ENCODE results near the gene MCM8. TPM values are rescaled to one million over a fixed set of nuclear protein-coding genes. Genes with fewer than 3 reads are reported as not detected.

Gene MCM8
- total and polyA plus RNA-seq, 2 donors (not counting 1 experiment from before 2014, with no cell fraction given): 4.4 to 13.8 TPM

GRCh38 chr20:6007529-6008103 is 57.2 kb downstream of the MCM8 start:
- Histone ChIP-seq H3K36me3 (replicated peaks in 1 of 2; ENCODE audit: control extremely low read depth in 1 of 2, control insufficient read depth in 1 of 2, extremely low read depth in 1 of 2, insufficient read depth in 2 of 2, low read length in 1 of 2) (peaks cover 1 to 25% of the 10 kb centered on the region in 2 experiments), H3K9ac (ENCODE audit: low read length) (peak overlapping the region; percentile 84), H3K79me2 (ENCODE audit: control insufficient read depth, insufficient read depth, low read length) (peaks cover 26% of the 10 kb centered on the region), H3K4me3 (ENCODE audit: control extremely low read depth in 1 of 5, extremely low read depth in 1 of 5, insufficient read depth in 1 of 5, low read depth in 2 of 5, low read length in 4 of 5) (peak overlapping the region in 1 of 5 experiments; percentile 15), H3K4me1 (ENCODE audit: control insufficient read depth in 2 of 2, insufficient read depth in 2 of 2, low read length in 2 of 2) (peaks cover 15 to 17% of the 10 kb centered on the region in 2 donors), H3K4me2 (replicated peaks; ENCODE audit: low read depth, low read length, poor library complexity, severe bottlenecking) (peak overlapping the region; percentile 89), H3K9me3 (ENCODE audit: control extremely low read depth in 1 of 3, control insufficient read depth in 2 of 3, insufficient read depth in 1 of 3, low read length in 2 of 3) (no peaks in the 10 kb centered on the region), H3K27me3 (replicated peaks in 1 of 4; ENCODE audit: control extremely low read depth in 1 of 4, control insufficient read depth in 3 of 4, insufficient read depth in 4 of 4, low read length in 3 of 4) (no peaks in the 10 kb centered on the region), H4K20me1 (ENCODE audit: control insufficient read depth, insufficient read depth, low read length, poor library complexity, severe bottlenecking) (peaks cover 24% of the 10 kb centered on the region), H3K27ac (ENCODE audit: low read length in 2 of 2) (no peak overlapping the region), H2AFZ (ENCODE audit: insufficient read depth, low read depth, low read length, poor library complexity, severe bottlenecking) (no peak overlapping the region)
- Mint-ChIP-seq H3K4me3 (peak overlapping the region; percentile 92), H3K4me1 (peaks cover 30% of the 10 kb centered on the region), H3K27ac (no peak overlapping the region), H3K27me3 (no peaks in the 10 kb centered on the region), H3K9me3 (ENCODE audit: insufficient read depth) (no peaks in the 10 kb centered on the region)
- no peak for TF ChIP-seq EZH2 (IDR thresholded peaks at IDR 0.05; ENCODE audit: borderline replicate concordance, insufficient read depth, low read depth, low read length, poor library complexity, severe bottlenecking)
- TF ChIP-seq CTCF (IDR thresholded peaks at IDR 0.05): no peak
- WGBS (ENCODE audit: insufficient coverage): no CpG with 5 or more reads among the region's 3 CpGs
- CTCF ChIA-PET: interaction anchor here (0.7 to 0.8 kb wide), 4 partner anchors 11 to 803 kb away, joined by 3 to 7 read pairs (median 3); partner anchors contain the start of genes MCM8 and TRMT6
- no peak for DNase-seq
- intact Hi-C loops (cut with micrococcal nuclease): no loop called here
- POLR2A ChIA-PET: no interaction called here
- ATAC-seq (ENCODE audit: low read depth): no peak

- peaks cover 30% of the 10 kb centered on the region for H3K79me2 ChIP-seq (ENCODE audit: control insufficient read depth, insufficient read depth, low read length)
Measured at GRCh38 chr20:6008254-6008653, 57.8 kb downstream of the MCM8 start.

More at GRCh38 chr20:6008254-6008653, 57.8 kb downstream of the MCM8 start:
- peaks cover 15 to 17% of the 10 kb centered on the region in 2 donors for H3K4me1 ChIP-seq (ENCODE audit: control insufficient read depth in 2 of 2, insufficient read depth in 2 of 2, low read length in 2 of 2)
- no peak overlapping the region for H3K4me2 ChIP-seq (replicated peaks; ENCODE audit: low read depth, low read length, poor library complexity, severe bottlenecking)
- no peak overlapping the region for H3K27ac ChIP-seq (ENCODE audit: low read length in 2 of 2)
- POLR2A ChIA-PET: no interaction called here
- CTCF ChIA-PET: interaction anchor here (0.7 to 0.8 kb wide), 3 partner anchors 12 to 449 kb away, joined by 3 to 7 read pairs (median 3); partner anchors contain the start of genes MCM8 and TRMT6
- H3K27me3 Mint-ChIP-seq: no peaks in the 10 kb centered on the region
- intact Hi-C loops (cut with micrococcal nuclease): no loop called here
- no peaks in the 10 kb centered on the region for H3K9me3 ChIP-seq (ENCODE audit: control extremely low read depth in 1 of 3, control insufficient read depth in 2 of 3, insufficient read depth in 1 of 3, low read length in 2 of 3)
- H3K9me3 Mint-ChIP-seq (ENCODE audit: insufficient read depth): no peaks in the 10 kb centered on the region
- no peak overlapping the region for H3K4me3 ChIP-seq (ENCODE audit: control extremely low read depth in 1 of 5, extremely low read depth in 1 of 5, insufficient read depth in 1 of 5, low read depth in 2 of 5, low read length in 4 of 5)
- no peak overlapping the region for H3K27ac Mint-ChIP-seq
- H3K36me3 ChIP-seq (replicated peaks in 1 of 2; ENCODE audit: control extremely low read depth in 1 of 2, control insufficient read depth in 1 of 2, extremely low read depth in 1 of 2, insufficient read depth in 2 of 2, low read length in 1 of 2): peaks cover 5 to 27% of the 10 kb centered on the region in 2 experiments
- no peak overlapping the region for H3K9ac ChIP-seq (ENCODE audit: low read length)
- no peak overlapping the region for H3K4me3 Mint-ChIP-seq
- 80% methylated on average over 4 of the region's 5 CpGs for WGBS (ENCODE audit: insufficient coverage)
- H3K27me3 ChIP-seq (replicated peaks in 1 of 4; ENCODE audit: control extremely low read depth in 1 of 4, control insufficient read depth in 3 of 4, insufficient read depth in 4 of 4, low read length in 3 of 4): no peaks in the 10 kb centered on the region
- ATAC-seq (ENCODE audit: low read depth) (no peak), DNase-seq (no peak)
- no peak overlapping the region for H2AFZ ChIP-seq (ENCODE audit: insufficient read depth, low read depth, low read length, poor library complexity, severe bottlenecking)
- peaks cover 30% of the 10 kb centered on the region for H3K4me1 Mint-ChIP-seq
- peaks cover 26% of the 10 kb centered on the region for H4K20me1 ChIP-seq (ENCODE audit: control insufficient read depth, insufficient read depth, low read length, poor library complexity, severe bottlenecking)
- TF ChIP-seq EZH2 (IDR thresholded peaks at IDR 0.05; ENCODE audit: borderline replicate concordance, insufficient read depth, low read depth, low read length, poor library complexity, severe bottlenecking) (no peak), CTCF (IDR thresholded peaks at IDR 0.05) (no peak)
